HG02870 (cell line): ENCODE results near the gene KRTAP10-6.
"Not testable (repeated sequence)": the region's sequence is repeated elsewhere in the genome, so short reads cannot be mapped to it uniquely, and the experiment has no call there.

Experiments used
- ATAC-seq: cut with Tn5 transposase; IDR thresholded peaks from one replicate; pipeline ENCODE4 v1.9.1; 2021; ENCODE audit warnings: mild to moderate bottlenecking, moderate library complexity; ENCODE audit not compliant: unreplicated experiment

KRTAP10-6 gene

GRCh38 chr21:44579833-44580144, 12.5 kb downstream of the KRTAP10-6 start:
- ATAC-seq: no peak

- ATAC-seq: no peak
Measured at GRCh38 chr21:44579056-44579832, 13.1 kb downstream of the KRTAP10-6 start.

DNA sequence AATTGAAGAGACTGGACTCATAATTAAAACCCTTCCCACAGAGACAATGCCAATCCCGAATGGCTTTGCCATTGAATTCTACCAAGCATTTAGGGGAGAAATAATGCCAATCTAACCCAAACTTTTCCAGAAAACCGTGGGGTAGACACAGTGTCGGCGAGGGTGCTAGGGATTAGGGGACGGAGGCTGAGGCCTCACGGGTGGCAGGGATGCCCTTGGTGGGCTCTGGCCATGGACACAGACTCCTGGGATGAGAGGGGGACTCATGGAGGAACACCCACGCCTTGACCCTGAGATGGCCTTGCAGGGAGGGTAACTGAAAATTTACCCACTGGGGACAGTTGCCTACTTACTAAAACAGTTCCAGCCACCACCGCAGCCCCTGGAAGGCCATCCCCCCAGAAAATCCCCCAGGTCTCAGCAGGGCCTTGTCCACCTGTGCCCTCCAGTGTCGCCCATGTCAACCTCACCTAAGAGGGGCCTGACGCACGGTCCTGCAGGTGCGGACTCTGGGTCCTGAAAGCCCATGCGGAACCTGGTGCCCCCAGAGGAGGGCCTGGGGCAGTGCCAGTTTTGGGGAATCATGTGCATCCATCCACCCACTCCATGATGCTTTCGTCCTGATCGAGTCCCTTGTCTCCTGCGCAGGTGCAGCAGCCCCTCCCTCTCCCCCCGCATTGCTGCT, 13.8 kb downstream of the KRTAP10-6 start:
- no peak for ATAC-seq

DNA sequence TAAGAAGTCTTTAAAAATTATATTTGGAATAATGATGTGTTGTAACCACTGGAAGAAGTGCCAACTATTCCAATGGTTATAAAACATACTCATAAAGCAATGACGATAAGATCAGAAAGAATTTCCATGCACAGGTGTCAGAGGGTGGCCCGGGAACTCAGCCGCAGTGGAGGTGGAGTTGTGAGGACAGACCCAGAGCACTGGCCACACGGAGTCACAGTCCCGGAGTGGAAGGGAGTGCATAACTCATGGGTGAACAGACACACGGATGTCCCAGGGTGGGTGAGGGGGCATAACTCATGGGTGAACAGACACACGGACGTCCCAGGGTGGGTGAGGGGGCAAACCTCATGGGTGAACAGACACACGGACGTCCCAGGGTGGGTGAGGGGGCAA, 16.3 kb downstream of the KRTAP10-6 start:
- ATAC-seq: no peak

DNA sequence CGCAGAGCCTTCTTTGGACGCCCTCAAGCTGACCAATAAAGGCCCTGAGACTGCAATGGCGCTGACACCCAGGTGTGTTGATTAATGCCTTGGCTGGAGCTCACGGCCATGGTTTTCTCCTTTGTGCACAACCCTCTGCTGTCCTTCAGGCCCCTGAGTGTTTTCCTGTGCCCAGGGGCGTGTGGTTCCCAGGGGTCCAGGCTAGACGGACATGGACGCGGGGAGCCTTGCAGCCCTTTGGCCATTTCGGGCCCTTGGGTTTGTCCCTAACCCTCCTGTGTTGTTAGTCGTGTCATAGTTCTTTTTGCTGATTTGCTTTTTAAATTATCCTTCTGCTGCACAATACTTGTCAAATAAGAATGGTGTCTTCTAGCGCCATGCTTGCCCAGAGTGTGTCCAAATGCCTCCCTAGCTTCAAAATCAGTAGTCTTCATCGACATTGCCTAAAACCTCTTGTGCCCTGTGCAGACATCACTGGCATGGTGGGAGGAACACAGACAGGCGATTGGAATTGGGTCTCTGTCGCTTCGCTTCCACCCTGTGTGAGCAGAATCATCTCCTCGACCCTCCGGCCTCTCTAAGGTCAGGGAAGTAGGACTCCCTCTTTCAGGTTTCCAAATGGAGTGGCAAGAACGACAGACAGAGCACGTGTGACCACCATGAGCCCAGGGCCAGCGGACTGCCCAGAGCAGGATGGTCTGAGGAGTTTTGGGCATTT, 16.8 kb downstream of the KRTAP10-6 start:
- no peak for ATAC-seq

GRCh38 chr21:44574457-44575306, 17.6 kb downstream of the KRTAP10-6 start:
- no peak for ATAC-seq

DNA sequence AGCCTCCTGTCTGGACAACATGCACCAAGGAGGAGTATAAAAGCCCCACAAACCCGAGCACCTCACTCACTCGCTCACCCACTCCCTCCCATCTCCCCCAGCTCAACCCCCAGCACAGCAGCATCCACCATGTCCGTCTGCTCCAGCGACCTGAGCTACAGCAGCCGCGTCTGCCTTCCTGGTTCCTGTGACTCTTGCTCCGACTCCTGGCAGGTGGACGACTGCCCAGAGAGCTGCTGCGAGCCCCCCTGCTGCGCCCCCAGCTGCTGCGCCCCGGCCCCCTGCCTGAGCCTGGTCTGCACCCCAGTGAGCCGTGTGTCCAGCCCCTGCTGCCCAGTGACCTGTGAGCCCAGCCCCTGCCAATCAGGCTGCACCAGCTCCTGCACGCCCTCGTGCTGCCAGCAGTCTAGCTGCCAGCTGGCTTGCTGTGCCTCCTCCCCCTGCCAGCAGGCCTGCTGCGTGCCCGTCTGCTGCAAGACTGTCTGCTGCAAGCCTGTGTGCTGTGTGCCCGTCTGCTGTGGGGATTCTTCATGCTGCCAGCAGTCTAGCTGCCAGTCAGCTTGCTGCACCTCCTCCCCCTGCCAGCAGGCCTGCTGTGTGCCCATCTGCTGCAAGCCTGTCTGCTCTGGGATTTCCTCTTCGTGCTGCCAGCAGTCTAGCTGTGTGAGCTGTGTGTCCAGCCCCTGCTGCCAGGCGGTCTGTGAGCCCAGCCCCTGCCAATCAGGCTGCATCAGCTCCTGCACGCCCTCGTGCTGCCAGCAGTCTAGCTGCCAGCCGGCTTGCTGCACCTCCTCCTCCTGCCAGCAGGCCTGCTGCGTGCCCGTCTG, 18.5 kb downstream of the KRTAP10-6 start, which contains the start of gene KRTAP10-4:
Gene KRTAP10-4, plus strand, starts transcription at position 100 of the 827 bp plus-strand sequence. Its CDS starts 30 bp downstream, at position 130.
- ATAC-seq: not testable (repeated sequence)

DNA sequence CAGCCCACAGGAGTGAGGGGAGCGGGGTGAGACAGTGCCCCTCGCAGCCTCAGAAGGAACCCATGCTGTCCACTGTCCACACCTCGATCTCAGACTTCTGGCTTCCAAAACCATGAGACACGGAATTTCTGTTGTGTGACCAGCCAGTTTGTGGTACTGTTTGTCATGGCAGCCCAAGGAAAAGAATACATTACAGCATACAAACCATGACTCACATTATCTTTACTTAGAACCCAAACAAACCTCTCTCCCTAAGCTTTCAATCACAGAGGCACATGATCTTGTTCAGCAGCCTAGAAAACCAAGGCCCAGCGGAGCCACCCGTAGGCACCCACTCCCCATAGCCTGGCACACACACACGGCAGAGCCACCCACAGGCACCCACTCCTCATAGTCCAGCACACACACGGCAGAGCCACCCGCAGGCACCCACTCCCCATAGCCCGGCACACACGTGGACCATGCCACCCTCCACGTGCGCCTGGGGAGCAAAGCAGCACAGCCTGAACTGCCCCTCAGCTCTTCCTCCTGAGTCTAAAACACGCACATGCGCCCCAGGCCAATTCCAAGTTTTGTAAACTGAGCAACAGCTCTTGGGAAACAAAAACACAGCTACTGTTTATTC, 19.2 kb downstream of the KRTAP10-6 start:
- no peak for ATAC-seq

DNA sequence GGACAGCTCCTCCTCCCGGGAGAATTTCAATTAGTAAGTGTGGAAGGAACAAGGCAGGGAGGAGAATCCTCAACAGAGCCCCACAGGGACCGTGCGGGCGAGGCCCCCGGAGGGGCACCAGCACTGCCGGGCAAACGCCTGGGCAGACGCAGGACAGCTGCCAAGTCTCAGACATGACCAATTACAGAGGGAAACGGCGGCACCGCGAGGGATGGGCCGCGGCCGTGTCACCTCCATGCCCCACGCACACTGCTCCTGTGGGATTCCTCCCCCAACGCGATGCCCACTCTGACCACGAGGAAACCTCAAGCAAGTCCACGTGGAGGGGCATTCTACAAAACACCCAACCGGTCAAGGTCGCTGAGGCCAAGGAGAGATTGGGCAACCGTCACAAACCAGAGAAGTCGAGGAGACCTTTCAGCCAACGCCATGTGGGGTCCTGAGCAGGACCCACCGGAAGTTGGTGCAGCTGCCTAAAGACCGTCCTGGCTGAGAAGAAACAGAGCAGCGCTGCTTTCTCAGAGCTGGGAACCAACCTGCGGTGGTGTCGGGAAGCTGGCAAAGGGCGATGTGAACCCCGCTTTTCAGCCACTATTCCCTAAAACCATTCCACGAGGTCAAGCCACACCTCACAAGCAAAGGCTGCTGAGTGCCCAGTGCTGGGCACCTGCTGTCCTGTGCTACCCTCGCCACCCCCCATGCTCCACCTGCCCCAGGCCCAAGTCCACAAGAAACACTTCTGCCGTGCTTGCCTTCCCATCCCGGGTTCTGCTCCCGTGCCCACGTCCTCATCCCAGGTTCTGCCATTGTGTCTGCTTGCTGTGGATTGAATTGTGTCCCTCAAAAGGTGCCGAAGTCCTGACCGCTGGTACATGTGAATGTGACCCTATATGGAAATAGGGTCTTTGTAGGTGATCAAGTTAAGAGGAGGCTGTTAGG, 20.2 kb downstream of the KRTAP10-6 start:
- ATAC-seq: no peak

DNA sequence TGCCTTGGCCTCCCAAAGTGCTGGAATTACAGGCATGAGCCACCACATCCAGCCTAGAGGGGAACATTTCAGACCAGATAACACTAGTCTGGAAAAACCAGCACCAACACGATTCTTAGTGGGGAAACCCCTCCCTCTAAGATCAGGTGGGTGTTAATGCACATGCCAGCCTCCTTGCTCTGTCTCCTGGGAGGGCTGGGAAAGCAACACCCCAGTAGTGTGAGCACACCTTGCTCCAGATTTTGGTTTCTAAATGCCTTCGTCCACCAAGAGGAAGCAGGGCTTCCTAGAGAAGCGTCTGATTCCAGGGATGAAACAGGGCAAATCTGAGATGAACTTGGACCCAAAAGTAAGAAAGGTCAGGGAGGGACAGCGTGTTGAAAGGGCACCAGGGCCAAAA, 21.0 kb downstream of the KRTAP10-6 start:
- no peak for ATAC-seq

GRCh38 chr21:44569861-44570517, 22.3 kb downstream of the KRTAP10-6 start:
- no peak for ATAC-seq

- ATAC-seq: no peak
Measured at GRCh38 chr21:44568667-44569556, 23.4 kb downstream of the KRTAP10-6 start.

GRCh38 chr21:44568261-44568660, 24.0 kb downstream of the KRTAP10-6 start:
- no peak for ATAC-seq

- no peak for ATAC-seq
Measured at GRCh38 chr21:44567481-44568171, 24.7 kb downstream of the KRTAP10-6 start.

DNA sequence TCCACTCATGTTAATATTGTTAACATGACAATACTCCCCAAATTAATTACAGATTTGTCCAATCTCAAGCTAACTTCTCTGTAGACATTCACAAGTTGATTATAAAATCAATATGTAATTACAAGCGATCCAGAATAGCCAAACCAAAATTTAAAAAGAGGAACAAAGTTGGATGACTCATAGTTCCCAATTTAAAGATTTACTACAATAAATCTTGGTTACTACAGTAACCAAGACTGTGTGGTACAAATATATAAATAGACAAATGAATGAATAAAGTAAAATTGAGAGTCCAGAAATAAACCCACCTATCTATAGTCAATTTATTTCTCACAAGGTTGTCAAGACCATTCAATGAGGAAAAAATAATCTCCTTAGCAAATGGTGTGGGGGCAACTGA, 25.9 kb downstream of the KRTAP10-6 start:
- no peak for ATAC-seq

GRCh38 chr21:44564886-44565598, 27.3 kb downstream of the KRTAP10-6 start:
- no peak for ATAC-seq
